ENCODE results near the gene PLIN4.
A peak's percentile ranks its signal among the peaks of the same experiment; 100 is the strongest.
"Not testable (repeated sequence)": the region's sequence is repeated elsewhere in the genome, so short reads cannot be mapped to it uniquely, and the experiment has no call there.

The PLIN4 gene

DNA sequence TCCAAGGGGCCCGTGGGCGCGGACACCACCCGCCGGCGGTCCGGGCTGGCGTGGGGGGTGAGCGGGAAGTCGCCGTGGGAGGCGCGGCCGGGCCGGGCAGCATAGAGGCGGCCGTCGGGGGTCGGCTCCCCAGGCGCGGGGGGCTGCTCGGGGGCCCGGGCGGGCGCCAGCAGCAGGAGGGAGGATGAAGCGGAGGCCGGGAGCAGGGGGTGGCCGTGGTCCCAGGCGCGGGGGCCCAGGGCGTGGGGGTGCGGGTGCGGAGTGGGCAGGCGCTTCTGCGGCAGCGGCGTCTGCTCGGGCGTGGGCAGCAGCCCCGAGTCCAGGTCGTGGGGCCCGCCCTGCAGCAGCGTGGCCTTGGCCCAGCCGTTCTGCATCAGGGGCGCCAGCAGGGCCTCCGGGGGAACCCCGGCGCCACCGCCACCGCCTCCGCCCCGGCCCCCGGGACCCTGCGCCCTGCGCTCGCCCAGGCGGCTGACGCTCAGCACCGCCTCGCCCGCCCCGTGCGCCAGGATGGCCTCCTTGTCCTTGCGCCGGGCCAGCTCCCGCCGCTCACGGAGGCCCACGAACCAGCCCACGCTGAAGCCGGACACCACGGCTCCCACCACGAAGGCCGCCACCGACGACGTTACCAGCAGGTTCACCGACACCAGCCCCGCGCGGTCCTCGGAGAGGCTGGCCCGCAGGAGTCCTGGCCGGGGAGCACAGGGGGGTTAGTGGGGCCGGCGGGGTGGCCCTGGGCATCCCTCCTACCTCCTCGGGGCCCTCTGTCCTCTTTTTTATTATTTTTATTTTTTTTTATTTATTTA is 25.8 kb upstream of the PLIN4 start:
- no peak for DNase-seq (ENCODE audit: low read depth, low spot score)

DNA sequence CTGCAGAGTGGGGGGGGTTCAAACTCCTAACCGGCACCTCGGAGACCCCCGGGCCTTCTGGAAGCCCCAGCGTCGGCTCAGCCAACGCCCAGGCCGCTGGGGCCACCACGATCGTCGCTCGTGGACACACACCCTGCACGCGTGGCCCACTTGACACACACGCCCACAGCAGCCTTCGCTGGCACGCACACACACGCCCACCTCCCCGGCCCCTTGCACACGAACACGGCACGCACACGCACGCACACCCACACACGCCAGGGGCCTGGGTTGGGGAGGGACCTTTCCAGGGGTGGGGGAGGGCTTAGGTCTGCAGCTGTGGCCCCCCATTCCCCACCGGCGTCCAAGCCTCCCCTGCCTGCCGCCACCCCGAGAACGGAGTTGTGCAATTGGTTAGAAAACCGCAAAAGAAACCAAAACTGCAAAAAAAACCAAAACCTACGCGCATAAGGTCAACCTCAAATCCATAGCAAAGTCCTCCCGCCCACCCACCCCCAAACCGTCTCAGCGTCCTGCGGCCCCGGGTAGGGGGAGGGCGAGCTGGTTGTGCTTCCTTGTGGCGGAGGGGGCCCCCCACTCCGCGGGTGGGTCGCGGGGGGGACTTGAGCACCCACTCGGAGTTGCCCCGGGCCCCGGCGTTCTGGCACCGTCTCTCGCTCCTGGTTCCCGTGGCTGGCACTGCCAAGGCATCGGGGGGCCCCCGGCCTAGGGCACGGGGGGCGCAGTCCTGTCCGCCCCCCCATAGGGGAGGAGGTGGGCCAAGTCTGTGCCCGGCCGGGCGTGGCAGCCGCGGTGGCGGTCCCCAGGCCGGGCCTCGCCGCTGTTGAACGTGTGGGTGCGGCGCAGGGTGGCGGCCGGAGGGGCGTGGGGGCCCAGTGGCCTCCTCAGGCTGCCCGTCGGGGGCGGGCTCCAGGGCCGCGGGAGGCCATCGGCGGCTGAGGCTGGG is 24.9 kb upstream of the PLIN4 start:
- DNase-seq (ENCODE audit: low read depth, low spot score), result no peak

- not testable (repeated sequence) for DNase-seq (ENCODE audit: low read depth, low spot score)
Observed at GRCh38 chr19:4541806-4542145, 23.5 kb upstream of the PLIN4 start.

DNA sequence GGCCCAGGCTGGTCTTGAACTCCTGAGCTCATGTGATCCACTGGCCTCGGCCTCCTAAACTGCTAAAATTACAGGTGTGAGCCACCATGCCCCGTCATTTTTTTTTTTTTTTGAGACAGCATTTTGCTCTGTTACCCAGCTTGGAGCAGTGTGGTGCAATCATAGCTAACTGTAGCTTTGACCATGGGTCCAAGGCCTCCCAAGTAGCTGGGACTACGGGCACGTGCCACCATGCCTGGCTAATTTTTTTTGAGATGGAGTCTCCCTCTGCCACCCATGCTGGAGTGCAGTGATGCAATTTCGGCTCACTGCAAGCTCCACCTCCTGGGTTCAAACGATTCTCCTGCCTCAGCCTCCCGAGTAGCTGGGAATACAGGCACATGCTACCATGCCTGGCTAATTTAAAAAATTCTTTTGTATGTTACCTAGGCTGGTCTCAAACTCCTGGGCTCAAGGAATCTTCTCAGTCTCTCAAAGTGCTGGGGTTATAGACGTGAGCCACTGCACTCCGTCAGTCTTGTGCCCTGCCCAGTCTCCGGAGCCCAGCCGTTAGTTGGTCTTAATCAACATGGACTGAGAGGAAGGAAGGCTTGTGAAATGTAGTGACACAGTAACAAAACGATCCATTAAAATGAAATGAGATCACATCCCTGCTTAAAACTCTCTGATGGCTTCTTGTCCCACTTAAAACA is 23.0 kb upstream of the PLIN4 start:
- no peak for DNase-seq (ENCODE audit: low read depth, low spot score)

- no peak for DNase-seq (ENCODE audit: low read depth, low spot score)
Observed at GRCh38 chr19:4539693-4540581, 21.7 kb upstream of the PLIN4 start, which contains the start of gene LRG1. Gene LRG1 (minus strand): TSS chr19:4540036. CDS start chr19:4540013, 23 bp downstream.

DNA sequence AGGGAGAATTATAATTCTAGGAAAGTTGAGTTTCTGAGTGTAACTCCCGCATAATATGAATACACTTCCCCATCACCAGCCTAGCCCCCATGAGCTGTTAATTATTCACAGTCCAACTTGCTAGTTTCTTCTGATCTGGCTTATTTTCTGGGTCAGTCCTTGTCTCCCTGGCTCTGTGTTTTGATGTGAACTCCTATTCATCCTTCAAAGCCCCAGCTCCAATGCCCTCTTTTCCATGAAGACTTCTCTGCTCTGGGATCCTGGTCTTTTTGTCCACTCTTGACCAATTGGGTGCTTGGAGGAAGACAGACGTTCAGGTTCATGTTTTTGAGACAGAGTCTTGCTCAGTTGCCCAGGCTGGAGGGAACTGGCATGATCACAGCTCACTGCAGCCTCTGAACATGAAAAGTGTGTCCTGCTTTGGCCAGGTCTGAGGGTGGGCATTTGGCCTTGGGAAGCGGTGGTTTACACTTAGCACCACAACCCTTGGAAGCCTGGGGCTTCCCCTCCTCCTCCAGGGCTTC is 20.9 kb upstream of the PLIN4 start:
- no peak for DNase-seq (ENCODE audit: low read depth, low spot score)

GRCh38 chr19:4538601-4538954 is 20.3 kb upstream of the PLIN4 start:
- DNase-seq (ENCODE audit: low read depth, low spot score), result no peak

GRCh38 chr19:4537953-4538600 is 19.8 kb upstream of the PLIN4 start:
- no peak for DNase-seq (ENCODE audit: low read depth, low spot score)

DNA sequence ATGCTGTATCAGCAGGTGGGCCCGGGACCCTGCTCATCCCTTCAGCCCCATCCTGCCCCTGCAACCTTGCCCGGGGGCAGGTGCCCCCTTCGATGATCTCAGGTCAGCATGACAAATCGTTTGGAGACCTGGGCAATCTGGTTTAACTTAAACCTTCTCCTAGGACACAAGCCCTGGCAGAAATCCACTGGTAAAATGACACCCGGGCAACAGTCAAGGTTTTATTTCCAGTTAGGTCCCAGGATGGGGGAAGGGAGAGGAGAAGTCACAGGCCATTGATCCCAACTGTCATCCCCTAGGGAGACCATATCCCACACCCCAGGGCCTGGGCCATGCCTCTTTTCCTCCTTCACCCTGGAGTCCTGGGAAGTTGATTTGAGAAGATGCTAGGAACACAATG is 18.5 kb upstream of the PLIN4 start:
- no peak for DNase-seq (ENCODE audit: low read depth, low spot score)

- peak; percentile 18 for DNase-seq (ENCODE audit: low read depth, low spot score)
Observed at GRCh38 chr19:4534836-4535658, 16.8 kb upstream of the PLIN4 start, which contains the start of gene PLIN5. Gene PLIN5 (minus strand): TSS chr19:4535224. CDS start chr19:4534074, 1,150 bp downstream.

DNA sequence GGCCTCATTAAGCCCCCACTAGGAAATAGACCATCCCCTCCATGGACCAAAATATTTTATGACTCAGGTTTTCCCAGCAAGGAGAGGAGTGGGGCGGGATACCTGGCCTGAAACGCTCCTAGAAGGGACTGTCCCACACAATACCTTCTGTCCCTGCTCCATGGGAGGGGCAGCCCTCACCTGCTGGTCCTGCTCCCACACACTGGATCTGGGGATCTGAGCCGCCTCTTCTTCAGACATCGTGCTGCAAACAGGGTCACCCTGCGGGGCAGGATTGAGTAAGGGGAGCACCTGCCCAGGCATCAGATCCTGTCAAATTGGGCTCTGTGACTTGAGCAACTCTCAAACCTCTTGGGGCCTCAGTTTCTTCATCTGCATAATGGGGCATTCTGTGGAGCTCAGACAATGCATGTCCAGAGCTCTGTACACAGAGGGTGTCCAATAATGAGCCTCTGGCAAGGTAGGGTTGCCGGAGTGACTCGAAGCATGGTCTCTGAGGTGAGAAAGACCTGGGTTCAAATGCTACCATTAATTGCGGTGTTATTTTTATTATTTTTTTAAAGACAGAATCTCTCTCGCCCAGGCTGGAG is 15.6 kb upstream of the PLIN4 start:
- no peak for DNase-seq (ENCODE audit: low read depth, low spot score)

DNA sequence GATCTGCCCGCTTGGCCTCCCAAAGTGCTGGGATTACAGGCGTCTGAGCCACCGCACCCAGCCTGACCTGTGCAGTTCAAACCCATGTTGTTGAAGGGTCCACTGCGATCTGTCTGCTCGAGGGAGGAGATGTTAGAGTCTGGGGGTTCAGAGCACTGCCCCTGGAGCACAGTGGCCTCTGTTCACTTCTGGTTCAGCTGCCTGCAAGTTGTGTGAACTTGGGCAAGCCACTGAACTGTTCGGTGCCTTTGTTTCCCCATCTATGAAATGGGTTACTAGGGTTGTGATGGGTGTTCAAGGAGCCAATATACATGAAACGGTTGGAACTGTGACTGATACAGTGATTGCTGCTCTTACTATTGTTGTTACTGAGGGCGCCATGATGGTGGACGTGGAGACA is 15.0 kb upstream of the PLIN4 start:
- DNase-seq (ENCODE audit: low read depth, low spot score), result no peak

GRCh38 chr19:4531562-4532165 is 13.4 kb upstream of the PLIN4 start:
- DNase-seq (ENCODE audit: low read depth, low spot score), result no peak

DNA sequence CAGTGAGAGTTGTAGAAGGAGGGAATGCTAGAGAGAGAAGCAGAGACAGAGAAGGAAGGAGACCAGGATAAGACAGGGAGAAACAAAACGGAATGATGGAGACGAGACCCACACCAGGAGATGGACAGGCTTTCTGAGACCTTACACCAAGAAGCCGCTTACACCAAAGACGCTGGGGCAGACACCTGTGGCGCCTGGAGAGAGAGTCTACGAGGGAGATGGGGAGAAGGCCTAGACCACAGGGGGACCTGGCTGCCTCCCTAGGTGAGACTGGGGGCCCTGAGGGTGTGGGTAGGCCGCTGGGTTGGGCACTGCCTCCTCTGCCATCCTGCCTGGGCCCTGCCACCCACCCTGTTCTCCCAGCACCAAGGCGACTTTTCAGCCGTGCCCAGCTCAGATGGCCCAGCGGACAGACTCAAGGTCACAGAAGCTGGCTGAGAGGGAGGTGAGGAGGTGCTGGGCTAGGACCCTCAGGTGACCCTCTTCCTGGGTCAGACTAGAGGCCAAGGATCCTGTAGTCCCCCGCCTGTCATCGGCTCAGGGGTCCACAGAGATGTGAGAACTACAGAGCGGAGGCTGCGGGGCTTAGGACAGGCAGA is 11.7 kb upstream of the PLIN4 start:
- DNase-seq (ENCODE audit: low read depth, low spot score), result no peak

DNA sequence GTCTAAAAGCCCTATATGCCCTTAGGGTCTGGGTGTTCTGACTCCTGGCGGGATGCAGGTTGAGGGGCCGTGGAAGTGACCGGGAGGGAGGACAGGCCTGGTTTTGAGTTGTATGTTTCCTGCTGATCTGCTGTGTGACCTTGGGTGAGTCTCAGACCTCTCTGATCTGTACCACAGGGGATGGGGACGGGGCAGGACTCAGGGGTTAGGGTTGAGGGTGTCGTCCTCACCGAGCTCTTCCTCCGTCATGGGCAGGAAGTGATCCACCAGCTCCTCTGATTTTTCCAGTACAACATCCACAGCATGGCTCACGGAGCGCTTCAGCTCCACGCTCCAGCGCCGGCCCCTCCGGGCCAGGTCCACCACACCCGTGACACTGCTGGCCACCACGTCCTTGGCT is 10.6 kb upstream of the PLIN4 start:
- DNase-seq (ENCODE audit: low read depth, low spot score), result no peak

DNA sequence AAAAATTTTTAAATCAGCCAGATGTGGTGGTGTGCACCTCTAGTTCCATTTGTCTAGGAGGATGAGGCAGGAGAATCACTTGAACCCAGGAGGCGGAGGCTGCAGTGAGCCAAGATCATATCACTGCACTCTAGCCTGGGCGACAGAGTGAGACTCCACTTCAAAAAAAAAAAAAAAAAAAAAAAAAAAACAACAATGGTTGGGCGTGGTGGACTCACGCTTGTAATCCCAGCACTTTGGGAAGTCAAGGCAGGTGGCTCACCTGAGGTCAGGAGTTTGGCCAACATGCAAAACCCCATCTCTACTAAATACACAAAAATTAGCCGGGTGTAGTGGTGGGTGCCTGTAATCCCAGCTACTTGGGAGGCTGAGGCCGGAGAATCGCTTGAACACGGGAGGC is 9.1 kb upstream of the PLIN4 start:
- DNase-seq (ENCODE audit: low read depth, low spot score), result not testable (repeated sequence)

GRCh38 chr19:4525563-4526002 is 7.3 kb upstream of the PLIN4 start:
- DNase-seq (ENCODE audit: low read depth, low spot score), result no peak

Measured in activated naive CD8-positive, alpha-beta T cell treated with anti-CD3 and anti-CD28 coated beads, Interleukin-2, amount 50 U/mL, for 16 hours (primary cell).